Endothelial cell of umbilical vein (primary cell): ENCODE results near the gene ZNF628. TPM values are rescaled to one million over a fixed set of nuclear protein-coding genes. Genes with fewer than 3 reads are reported as not detected.

Experiments
- BruUV-seq: library from RNA; stranded (reverse); fragments of 400-500 nt; replicated peaks from 2 replicates; lab custom pipeline; 2021; lab: Mats Ljungman, UMichigan
- CTCF ChIA-PET: fragments of 300-600, 350-600 bp; sonication (Branson Sonifier 250); formaldehyde crosslinking; loops from one replicate; lab custom pipeline; 2021; ENCODE audit warnings: antibody characterized with exemption, inconsistent platforms; lab: Charles Lee
- POLR2A ChIA-PET: fragments of 300-600, 350-600 bp; sonication (Branson Sonifier 250); formaldehyde crosslinking; loops from one replicate; lab custom pipeline; 2021; ENCODE audit warnings: antibody characterized with exemption, inconsistent platforms; lab: Charles Lee
- DNase-seq: peaks from one replicate; pipeline ENCODE4 v3.0.0-alpha.2; 2011; ENCODE audit warnings: low read depth, low spot score
- FAIRE-seq: peaks from 2 replicates; lab custom pipeline; 2011; peaks lifted over from hg19 to GRCh38; lab: Jason Lieb, UNC
- H2AFZ ChIP-seq: 2 replicates; pipeline ENCODE4 v1.6.0; 2012; ENCODE audit warnings: low read depth, low read length, control low read depth, inconsistent platforms
- H3K27ac ChIP-seq: 2 replicates; pipeline ENCODE4 v1.5.1; 2011; ENCODE audit warnings: low read depth, mild to moderate bottlenecking, control low read depth, low read length, moderate library complexity; ENCODE audit not compliant: insufficient read depth
- H3K27me3 ChIP-seq, 2 experiments: 2 replicates each; pipeline versions ENCODE4 v1.6.0 to v1.6.1; 2011; ENCODE audit warnings: low read length in 2 of 2, mixed read lengths in 1 of 2; ENCODE audit not compliant: control insufficient read depth in 2 of 2, insufficient read depth in 2 of 2
- H3K36me3 ChIP-seq, 2 experiments: 2 replicates in 1 of 2; 3 replicates in 1 of 2; pipeline ENCODE4 v1.5.1; 2011; ENCODE audit warnings: low read length in 2 of 2, mild to moderate bottlenecking in 1 of 2, moderate library complexity in 1 of 2; ENCODE audit not compliant: control insufficient read depth in 2 of 2, insufficient read depth in 2 of 2; ENCODE audit errors: extremely low read depth in 1 of 2
- H3K4me1 ChIP-seq: 3 replicates; pipeline ENCODE4 v1.5.1; 2011; ENCODE audit warnings: mild to moderate bottlenecking, low read length; ENCODE audit not compliant: control insufficient read depth, insufficient read depth; ENCODE audit errors: extremely low read depth
- H3K4me2 ChIP-seq: 2 replicates; pipeline ENCODE4 v1.6.1; 2011; ENCODE audit warnings: low read length, control low read depth, mixed read lengths; ENCODE audit not compliant: insufficient read depth
- H3K4me3 ChIP-seq, 3 experiments: fragments of 200-600 bp in 1 of 3; sonication (generic), shearing (Covaris generic) in 1 of 3; replicated peaks in 1 of 3; 2 replicates each; pipeline ENCODE4 v1.5.1; 2011 to 2016; ENCODE audit warnings: control low read depth in 3 of 3, low read length in 3 of 3, mild to moderate bottlenecking in 2 of 3, inconsistent platforms in 1 of 3, low read depth in 1 of 3, moderate library complexity in 1 of 3; ENCODE audit not compliant: insufficient read depth in 1 of 3
- H3K79me2 ChIP-seq: 2 replicates; pipeline ENCODE4 v1.6.0; 2012; ENCODE audit warnings: low read length, inconsistent platforms; ENCODE audit not compliant: control insufficient read depth, insufficient read depth
- H3K9ac ChIP-seq: replicated peaks from 2 replicates; pipeline ENCODE3; 2011; ENCODE audit warnings: low read length, control low read depth; ENCODE audit not compliant: insufficient read depth; ENCODE audit errors: extremely low read depth
- H3K9me1 ChIP-seq: replicated peaks from 3 replicates; pipeline ENCODE4 v1.6.0; 2011; ENCODE audit warnings: mild to moderate bottlenecking, low read length; ENCODE audit not compliant: control insufficient read depth, insufficient read depth; ENCODE audit errors: extremely low read depth
- H3K9me3 ChIP-seq: replicated peaks from 2 replicates; pipeline ENCODE4 v1.5.1; 2012; ENCODE audit warnings: low read length, inconsistent platforms; ENCODE audit not compliant: control insufficient read depth, insufficient read depth
- H4K20me1 ChIP-seq: replicated peaks from 2 replicates; pipeline ENCODE3; 2011; ENCODE audit warnings: mild to moderate bottlenecking, low read length; ENCODE audit not compliant: control insufficient read depth, insufficient read depth; ENCODE audit errors: extremely low read depth
- CTCF ChIP-seq, 2 donors: IDR thresholded peaks; 1 replicate in 1 of 2; 2 replicates in 1 of 2; pipeline ENCODE4 v1.5.1; 2011; ENCODE audit warnings: low read length in 2 of 2, mild to moderate bottlenecking in 2 of 2, moderate library complexity in 2 of 2, control low read depth in 1 of 2, inconsistent platforms in 1 of 2, low read depth in 1 of 2; ENCODE audit not compliant: insufficient read depth in 1 of 2; ENCODE audit errors: extremely low read depth in 1 of 2
- EZH2 ChIP-seq: IDR thresholded peaks from 2 replicates; pipeline ENCODE4 v1.6.1; 2012; ENCODE audit warnings: borderline replicate concordance, low read depth, mild to moderate bottlenecking, moderate library complexity, low read length, inconsistent platforms; ENCODE audit not compliant: severe bottlenecking
- FOS ChIP-seq: IDR thresholded peaks from 2 replicates; pipeline ENCODE4 v1.6.1; 2011; ENCODE audit warnings: mild to moderate bottlenecking, low read length, moderate library complexity, borderline replicate concordance; ENCODE audit not compliant: insufficient read depth
- GATA2 ChIP-seq: IDR thresholded peaks from 2 replicates; pipeline ENCODE4 v1.7.0; 2011; ENCODE audit warnings: low read depth, mild to moderate bottlenecking, moderate library complexity, mixed read lengths, low read length; ENCODE audit not compliant: insufficient read length, insufficient read depth
- JUN ChIP-seq: IDR thresholded peaks from 2 replicates; pipeline ENCODE4 v1.6.1; 2011; ENCODE audit warnings: borderline replicate concordance, low read depth; ENCODE audit not compliant: insufficient read length, insufficient read depth
- MAX ChIP-seq: IDR thresholded peaks from 2 replicates; pipeline ENCODE4 v1.6.1; 2011; ENCODE audit not compliant: insufficient read depth, insufficient read length
- MYC ChIP-seq: IDR thresholded peaks from one replicate; pipeline ENCODE4 v1.6.1; 2011; ENCODE audit warnings: mild to moderate bottlenecking, low read depth, low read length
- POLR2A ChIP-seq: IDR thresholded peaks from 2 replicates; pipeline ENCODE4 v1.6.1; 2012; ENCODE audit warnings: low read depth, mild to moderate bottlenecking, control low read depth, low read length
- POLR2AphosphoS5 ChIP-seq: IDR thresholded peaks from 2 replicates; pipeline ENCODE4 v1.6.1; 2012; ENCODE audit warnings: low read depth, mild to moderate bottlenecking, control low read depth, low read length, moderate library complexity; ENCODE audit not compliant: insufficient read depth
- dilution Hi-C: fragments of 300-500 bp; cut with MboI; formaldehyde crosslinking; loops from one replicate; pipeline ENCODE4 v1.15.0; 2019; ENCODE audit warnings: low sequenced_read_pairs; ENCODE audit not compliant: extremely low pct_ligation_motif_present
- intact Hi-C: fragments of 100-400 bp; cut with micrococcal nuclease; formaldehyde crosslinking; loops from one replicate; pipeline ENCODE4 v1.10.0; 2022
- polyA plus RNA-seq, 4 experiments: library from polyadenylated mRNA; depleted of rRNA in 3 of 4; stranded (reverse) in 3 of 4; unstranded in 1 of 4; fragments of >200 nt; gene quantifications; 2 replicates each; pipeline versions ENCODE4 v1.2.1 to v1.2.3, GENCODE V29; 2011 to 2012; ENCODE audit warnings: missing spikeins in 1 of 4
- total RNA-seq: library from RNA; stranded (reverse); gene quantifications from 2 replicates; pipeline ENCODE4 v1.2.3, GENCODE V29; 2021

ZNF628 gene
- total and polyA plus RNA-seq, 2 donors (not counting 3 experiments of a cell fraction or from before 2014, with no cell fraction given), result 2.0 to 10.4 TPM

DNA sequence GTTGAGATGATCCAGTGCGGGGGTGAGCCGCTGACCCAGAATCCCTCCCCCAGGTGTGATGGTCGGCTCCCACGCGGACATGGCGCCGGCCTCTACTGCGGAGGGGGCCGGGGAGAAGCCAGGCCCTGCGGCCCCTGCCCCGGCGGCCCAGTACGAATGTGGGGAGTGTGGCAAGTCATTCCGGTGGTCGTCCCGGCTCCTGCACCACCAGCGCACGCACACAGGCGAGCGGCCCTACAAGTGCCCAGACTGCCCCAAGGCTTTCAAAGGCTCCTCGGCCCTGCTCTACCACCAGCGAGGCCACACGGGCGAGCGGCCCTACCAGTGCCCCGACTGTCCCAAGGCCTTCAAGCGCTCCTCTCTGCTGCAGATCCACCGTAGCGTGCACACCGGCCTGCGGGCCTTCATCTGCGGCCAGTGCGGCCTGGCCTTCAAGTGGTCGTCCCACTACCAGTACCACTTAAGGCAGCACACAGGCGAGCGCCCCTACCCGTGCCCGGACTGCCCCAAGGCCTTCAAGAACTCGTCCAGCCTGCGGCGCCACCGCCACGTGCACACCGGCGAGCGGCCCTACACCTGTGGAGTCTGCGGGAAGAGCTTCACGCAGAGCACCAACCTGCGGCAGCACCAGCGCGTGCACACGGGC lies 4.9 kb downstream of the ZNF628 start:
- H3K4me1 ChIP-seq, result peaks cover 20% of the 10 kb centered on the region
- no peak overlapping the region for H3K27ac ChIP-seq
- BruUV-seq, result no TSS peak
- H3K79me2 ChIP-seq, result peaks cover 19% of the 10 kb centered on the region
- intact Hi-C loops, result no loop called here
- no peak for DNase-seq
- dilution Hi-C loops, result no loop called here
- H3K36me3 ChIP-seq, result peaks cover 0 to 3% of the 10 kb centered on the region in 2 experiments
- no peaks in the 10 kb centered on the region for H3K9me3 ChIP-seq
- H3K9ac ChIP-seq, result no peak overlapping the region
- no peaks in the 10 kb centered on the region for H3K9me1 ChIP-seq
- H3K4me2 ChIP-seq, result no peak overlapping the region
- H3K4me3 ChIP-seq, result no peak overlapping the region
- no peaks in the 10 kb centered on the region for H3K27me3 ChIP-seq
- no peak overlapping the region for H2AFZ ChIP-seq
- CTCF ChIA-PET, result interaction anchor here (1.4 kb wide), 1 partner anchor 14 kb away, joined by 5 read pairs; no protein-coding TSS in a partner anchor
- no peak for FAIRE-seq
- POLR2A ChIA-PET, result no interaction called here
- TF ChIP-seq POLR2A (no peak), GATA2 (no peak), FOS (no peak), EZH2 (no peak), JUN (no peak), MYC (no peak), MAX (no peak), CTCF (IDR thresholded peaks at IDR 0.05; ENCODE audit: extremely low read depth in 1 of 2, insufficient read depth in 1 of 2, low read depth in 1 of 2, low read length in 2 of 2) (no peak), POLR2AphosphoS5 (no peak)
- no peaks in the 10 kb centered on the region for H4K20me1 ChIP-seq
